ENCODE data around the gene TES.

DNA sequence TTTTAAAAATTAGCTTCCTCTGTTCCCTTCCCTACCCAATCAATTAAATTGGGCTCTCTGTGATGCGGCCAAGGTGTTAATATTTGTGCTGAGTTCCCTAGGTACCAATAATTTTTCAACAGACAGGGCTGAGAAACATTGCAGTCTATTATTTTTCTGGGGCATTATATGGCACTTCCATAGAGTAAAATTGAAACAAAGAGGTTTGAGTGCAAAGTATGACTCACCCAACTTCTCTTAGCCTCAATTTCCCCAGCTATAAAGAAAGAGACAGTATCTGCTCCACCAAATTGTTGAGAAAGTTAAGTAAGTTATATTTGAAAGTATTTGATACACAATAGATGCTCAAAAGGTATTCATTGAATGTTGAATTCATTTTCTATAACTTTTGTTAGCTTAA, 74.9 kb downstream of the TES start:
- TF ChIP-seq, protein P1, sequence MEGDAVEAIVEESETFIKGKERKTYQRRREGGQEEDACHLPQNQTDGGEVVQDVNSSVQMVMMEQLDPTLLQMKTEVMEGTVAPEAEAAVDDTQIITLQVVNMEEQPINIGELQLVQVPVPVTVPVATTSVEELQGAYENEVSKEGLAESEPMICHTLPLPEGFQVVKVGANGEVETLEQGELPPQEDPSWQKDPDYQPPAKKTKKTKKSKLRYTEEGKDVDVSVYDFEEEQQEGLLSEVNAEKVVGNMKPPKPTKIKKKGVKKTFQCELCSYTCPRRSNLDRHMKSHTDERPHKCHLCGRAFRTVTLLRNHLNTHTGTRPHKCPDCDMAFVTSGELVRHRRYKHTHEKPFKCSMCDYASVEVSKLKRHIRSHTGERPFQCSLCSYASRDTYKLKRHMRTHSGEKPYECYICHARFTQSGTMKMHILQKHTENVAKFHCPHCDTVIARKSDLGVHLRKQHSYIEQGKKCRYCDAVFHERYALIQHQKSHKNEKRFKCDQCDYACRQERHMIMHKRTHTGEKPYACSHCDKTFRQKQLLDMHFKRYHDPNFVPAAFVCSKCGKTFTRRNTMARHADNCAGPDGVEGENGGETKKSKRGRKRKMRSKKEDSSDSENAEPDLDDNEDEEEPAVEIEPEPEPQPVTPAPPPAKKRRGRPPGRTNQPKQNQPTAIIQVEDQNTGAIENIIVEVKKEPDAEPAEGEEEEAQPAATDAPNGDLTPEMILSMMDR (IDR thresholded peaks at IDR 0.05) = no peak
- TF ChIP-seq POLR2A (IDR thresholded peaks at IDR 0.05) = no peak

All from body of pancreas (tissue), 4 donors.